ENCODE results near the gene FRYL. TPM values are rescaled to one million over a fixed set of nuclear protein-coding genes. Genes with fewer than 3 reads are reported as not detected.

Gene FRYL
- total and polyA plus RNA-seq, 2 of the 8 experiments (the other 6 are each of a cell fraction or from before 2014, with no cell fraction given): 8.0 to 36.5 TPM

GRCh38 chr4:48661391-48661790, 118.7 kb downstream of the FRYL start:
- H3K4me2 ChIP-seq (ENCODE audit: insufficient read depth in 1 of 2, low read depth in 2 of 2, low read length in 2 of 2): no peak overlapping the region
- no peak overlapping the region for H3K14ac ChIP-seq (ENCODE audit: insufficient read length)
- H4K91ac ChIP-seq (replicated peaks; ENCODE audit: insufficient read length, low read length): no peak overlapping the region
- WGBS, 2 experiments (ENCODE audit: extremely low coverage in 1 of 2, insufficient coverage in 1 of 2, insufficient read length in 1 of 2, insufficient replicate concordance in 2 of 2, low coverage in 1 of 2, low lambda C conversion rate in 2 of 2, missing lambda C conversion rate in 1 of 2): 89% methylated on average over 1 of the region's 1 CpG; no CpG with 5 or more reads in 1 of the 2 experiments
- H2BK5ac ChIP-seq (ENCODE audit: low read depth, low read length): no peak overlapping the region
- H3K56ac ChIP-seq (replicated peaks; ENCODE audit: insufficient read length, low read depth, low read length): no peak overlapping the region
- H4K8ac ChIP-seq (ENCODE audit: extremely low read depth, insufficient read depth, low read length): no peak overlapping the region
- no peak overlapping the region for H4K5ac ChIP-seq (ENCODE audit: insufficient read length, low read depth, low read length)
- H2AFZ ChIP-seq (ENCODE audit: low read length): no peak overlapping the region
- no peak overlapping the region for H2BK15ac ChIP-seq (ENCODE audit: low read length)
- no peak overlapping the region for H2BK120ac ChIP-seq (replicated peaks; ENCODE audit: low read depth, low read length)
- H3K27ac ChIP-seq (ENCODE audit: low read depth, low read length): no peak overlapping the region
- no peak overlapping the region for H3K23ac ChIP-seq (ENCODE audit: insufficient read length)
- H3K4me3 ChIP-seq (ENCODE audit: extremely low read depth in 1 of 4, insufficient read depth in 2 of 4, low read depth in 3 of 4, low read length in 4 of 4): no peak overlapping the region
- TF ChIP-seq SP1 (IDR thresholded peaks at IDR 0.05; ENCODE audit: low read depth, low read length) (no peak), SRF (IDR thresholded peaks at IDR 0.05; ENCODE audit: low read depth, low read length) (no peak), NANOG (IDR thresholded peaks at IDR 0.05; ENCODE audit: insufficient read depth, low read depth, low read length, poor library complexity, severe bottlenecking) (no peak), CHD2 (IDR thresholded peaks at IDR 0.05; ENCODE audit: low read length) (no peak), CTCF (IDR thresholded peaks at IDR 0.05; ENCODE audit: control extremely low read depth in 1 of 3, insufficient read depth in 1 of 3, low read depth in 1 of 3, low read length in 3 of 3) (no peak), USF2 (IDR thresholded peaks at IDR 0.05; ENCODE audit: low read length) (no peak), RBBP5 (IDR thresholded peaks at IDR 0.05; ENCODE audit: borderline replicate concordance, low read depth, low read length) (no peak), SP2 (IDR thresholded peaks at IDR 0.05; ENCODE audit: low read length) (no peak), FOSL1 (IDR thresholded peaks at IDR 0.05; ENCODE audit: insufficient read depth, low read depth, low read length) (no peak), SUZ12 (IDR thresholded peaks at IDR 0.05; ENCODE audit: low read length) (no peak), TBP (IDR thresholded peaks at IDR 0.05; ENCODE audit: low read depth, low read length) (no peak)
- H3K9me3 ChIP-seq (ENCODE audit: insufficient read depth in 2 of 2, low read depth in 1 of 2, low read length in 1 of 2): no peaks in the 10 kb centered on the region
- no peak overlapping the region for H3K18ac ChIP-seq (ENCODE audit: extremely low read depth, low read length)
- no peaks in the 10 kb centered on the region for H3K27me3 ChIP-seq (replicated peaks in 1 of 4; ENCODE audit: control insufficient read depth in 3 of 4, extremely low read depth in 1 of 4, insufficient read depth in 3 of 4, low read length in 3 of 4)
- FAIRE-seq (no peak), DNase-seq (ENCODE audit: low read depth in 1 of 2, low spot score in 2 of 2) (no peak)
- no peak overlapping the region for H2BK20ac ChIP-seq (ENCODE audit: low read length)
- no peaks in the 10 kb centered on the region for H3K4me1 ChIP-seq (replicated peaks in 1 of 4; ENCODE audit: control insufficient read depth in 3 of 4, insufficient read depth in 4 of 4, low read length in 3 of 4)
- no peaks in the 10 kb centered on the region for H3K23me2 ChIP-seq (ENCODE audit: low read depth, low read length)
- peaks cover 0 to 25% of the 10 kb centered on the region in 2 experiments; a peak in 2 of 4 replicates for H3K79me2 ChIP-seq (ENCODE audit: control insufficient read depth in 1 of 2, insufficient read depth in 2 of 2, low read length in 2 of 2)
- no peak overlapping the region for H3K9ac ChIP-seq (replicated peaks in 1 of 4; ENCODE audit: extremely low read depth in 1 of 4, low read depth in 3 of 4, low read length in 3 of 4)
- peaks cover 4% of the 10 kb centered on the region; the same call in 1 of the 2 replicates for H3K79me1 ChIP-seq (ENCODE audit: low read depth, low read length)
- H3K4ac ChIP-seq (replicated peaks; ENCODE audit: insufficient read length, low read depth, low read length): no peak overlapping the region
- H3K36me3 ChIP-seq (ENCODE audit: control insufficient read depth in 2 of 4, insufficient read depth in 4 of 4, low read length in 3 of 4): no peaks in the 10 kb centered on the region
- ChIA-PET CTCF (ENCODE audit: partially characterized antibody) (interaction anchor here (1.2 kb wide), 1 partner anchor 309 kb away, joined by 4 read pairs; no protein-coding TSS in a partner anchor), POLR2A (ENCODE audit: partially characterized antibody) (no interaction called here)
- H2AK5ac ChIP-seq (ENCODE audit: low read depth, low read length): no peak overlapping the region
- H4K20me1 ChIP-seq (replicated peaks in 1 of 2; ENCODE audit: control insufficient read depth in 1 of 2, insufficient read depth in 2 of 2, low read length in 2 of 2): peaks cover 2 to 4% of the 10 kb centered on the region in 2 experiments
- H2BK12ac ChIP-seq (ENCODE audit: low read depth, low read length): no peak overlapping the region

All from H1 (cell line).